Measurements from ENCODE around the gene CFD. TPM values are rescaled to one million over a fixed set of nuclear protein-coding genes. Genes with fewer than 3 reads are reported as not detected.
"Not testable (repeated sequence)": the region's sequence is repeated elsewhere in the genome, so short reads cannot be mapped to it uniquely, and the experiment has no call there.

CFD gene
- total RNA-seq, 1 experiment from 2014 or later = 14.4 TPM

DNA sequence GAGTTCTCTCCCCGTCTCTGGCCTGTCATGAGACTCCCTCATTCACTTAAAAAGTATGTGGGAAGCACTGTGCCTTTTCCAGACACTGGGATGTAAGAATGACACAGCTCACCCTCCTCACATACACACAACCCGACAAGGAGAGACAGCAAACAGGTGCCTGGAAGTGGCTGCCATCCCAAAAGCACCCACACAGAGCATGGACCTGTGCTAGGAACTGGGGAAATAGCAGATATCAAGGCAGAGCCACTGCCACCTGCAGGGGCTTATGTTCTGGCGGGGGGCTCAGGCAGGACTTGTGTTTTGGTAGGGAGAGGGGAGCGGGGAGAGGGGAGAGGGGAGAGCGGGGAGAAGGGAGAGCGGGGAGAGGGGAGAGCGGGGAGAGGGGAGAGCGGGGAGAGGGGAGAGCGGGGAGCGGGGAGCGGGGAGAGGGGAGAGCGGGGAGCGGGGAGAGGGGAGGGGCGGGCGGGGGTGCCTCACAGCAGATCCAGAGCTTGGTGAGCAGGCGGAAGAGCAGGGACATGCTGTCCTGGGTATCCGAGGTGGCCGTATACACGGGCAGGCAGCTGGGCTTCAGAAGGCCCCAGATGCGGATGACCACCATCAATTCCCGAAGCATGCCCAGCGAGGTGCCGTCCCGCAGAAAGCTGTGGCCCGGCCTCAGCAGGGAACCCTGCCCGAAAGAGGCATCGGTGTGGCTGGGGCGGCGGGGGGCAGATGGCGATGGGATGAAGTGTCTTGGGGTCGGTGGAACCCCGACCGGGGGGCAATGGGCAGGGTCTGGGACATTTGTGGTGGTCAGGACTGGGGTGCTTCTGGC lies 12.2 kb downstream of the CFD start:
- DNase-seq (ENCODE audit: low spot score) = no peak

DNA sequence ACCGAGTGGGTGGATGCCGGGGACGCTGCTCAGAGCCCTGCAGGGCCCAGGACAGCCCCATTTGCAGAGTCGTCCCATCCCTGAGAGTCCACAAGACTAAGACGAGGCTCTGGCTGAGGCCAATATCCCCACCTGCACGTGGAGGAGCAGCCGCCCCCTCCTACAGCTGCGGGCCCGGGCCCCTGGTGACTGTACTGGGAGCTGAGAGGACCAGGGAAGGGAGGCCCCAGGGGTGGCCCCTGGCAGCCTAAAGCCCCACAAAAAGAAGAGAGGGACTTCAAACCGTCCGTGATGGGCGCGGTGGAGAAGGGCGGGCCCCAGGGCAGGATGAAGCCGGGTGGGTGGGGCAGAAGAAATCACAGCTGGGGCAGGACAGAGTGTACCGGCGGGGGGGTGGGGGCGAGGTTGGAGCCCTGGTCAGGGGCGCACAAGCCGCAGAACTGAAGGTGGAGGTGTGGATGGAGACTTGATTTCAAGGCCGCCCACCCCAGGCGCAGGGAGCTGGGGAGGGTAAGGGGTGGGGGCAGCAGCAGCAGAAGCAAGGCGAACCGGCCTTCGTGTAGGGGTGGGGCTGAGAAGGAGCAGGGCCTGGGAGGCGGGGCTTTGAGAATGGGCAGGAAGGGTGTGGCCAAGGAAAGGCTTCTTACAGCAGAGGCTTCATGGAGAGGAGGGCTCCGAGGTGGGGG lies 12.9 kb downstream of the CFD start:
- DNase-seq (ENCODE audit: low spot score) = peak; percentile 94

DNA sequence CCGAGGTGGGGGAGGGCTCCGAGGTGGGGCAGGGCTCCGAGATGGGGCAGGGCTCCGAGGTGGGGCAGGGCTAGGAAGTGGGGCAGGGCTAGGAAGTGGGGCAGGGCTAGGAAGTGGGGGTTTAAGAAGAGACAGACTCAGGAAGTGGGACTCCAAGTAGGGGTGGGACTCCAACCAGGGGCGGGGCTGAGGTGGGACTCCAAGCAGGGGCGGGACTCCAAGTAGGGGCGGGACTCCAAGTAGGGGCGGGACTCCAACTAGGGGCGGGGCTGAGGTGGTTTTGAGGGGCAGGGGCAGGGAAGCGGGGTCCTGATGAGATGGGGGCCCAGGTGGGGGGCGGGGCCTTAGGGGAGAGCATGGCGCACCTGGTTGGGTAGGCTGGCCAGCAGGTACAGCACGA lies 13.6 kb downstream of the CFD start:
- peak; percentile 77 for DNase-seq (ENCODE audit: low spot score)

DNA sequence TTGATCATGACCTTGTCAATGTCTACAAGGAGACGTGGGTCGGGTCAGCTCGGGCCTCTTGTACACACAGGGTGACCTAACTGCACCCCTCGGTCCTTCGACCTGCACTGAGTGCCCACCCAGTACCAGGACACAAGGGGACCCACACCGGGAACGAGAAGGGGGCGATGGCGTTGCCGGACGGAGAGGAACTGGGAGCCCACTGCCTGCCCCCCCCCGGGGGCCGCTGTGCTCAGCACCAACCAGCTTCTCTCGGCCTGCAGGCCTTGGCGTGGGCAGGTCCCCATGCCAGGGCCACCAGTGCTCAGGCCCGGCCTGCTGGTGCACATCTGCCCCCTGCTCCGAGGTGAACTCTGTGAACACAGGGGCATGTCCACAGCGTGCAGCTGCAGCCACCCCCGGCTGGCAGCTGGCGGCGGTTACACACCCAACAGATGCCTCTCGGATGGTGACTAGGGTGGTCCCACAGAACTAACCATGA lies 14.1 kb downstream of the CFD start:
- no peak for DNase-seq (ENCODE audit: low spot score)

DNA sequence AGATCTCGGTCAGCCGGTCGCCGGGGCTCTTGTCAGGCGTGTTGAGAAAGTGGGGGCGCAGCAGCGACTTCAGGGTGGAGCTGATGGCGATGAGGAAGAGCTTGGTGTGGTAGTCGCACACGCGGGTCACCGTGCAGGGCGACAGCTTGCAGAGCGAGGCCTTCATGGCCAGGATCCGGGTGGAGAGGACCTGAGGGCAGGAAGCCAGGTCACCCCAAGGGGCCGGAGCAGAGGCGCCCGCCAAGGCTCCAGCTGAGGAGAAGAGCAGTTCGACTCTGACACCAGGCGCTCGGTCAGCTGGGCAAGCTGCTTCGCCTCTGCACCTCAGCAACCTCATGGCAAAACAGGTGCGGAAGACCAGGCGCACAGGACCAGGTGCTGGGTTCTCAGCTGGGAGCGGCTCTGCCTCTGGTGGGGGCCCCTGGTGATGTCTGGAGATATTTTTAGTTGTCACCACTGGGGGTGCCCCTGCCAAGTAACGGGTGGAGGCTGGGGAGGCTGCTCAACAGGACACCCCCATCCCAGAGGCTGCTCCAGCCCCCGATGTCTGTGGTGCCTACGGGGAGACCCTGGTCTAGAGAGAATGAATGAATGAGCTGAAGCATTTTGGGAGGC lies 15.9 kb downstream of the CFD start:
- DNase-seq (ENCODE audit: low spot score) = no peak

DNA sequence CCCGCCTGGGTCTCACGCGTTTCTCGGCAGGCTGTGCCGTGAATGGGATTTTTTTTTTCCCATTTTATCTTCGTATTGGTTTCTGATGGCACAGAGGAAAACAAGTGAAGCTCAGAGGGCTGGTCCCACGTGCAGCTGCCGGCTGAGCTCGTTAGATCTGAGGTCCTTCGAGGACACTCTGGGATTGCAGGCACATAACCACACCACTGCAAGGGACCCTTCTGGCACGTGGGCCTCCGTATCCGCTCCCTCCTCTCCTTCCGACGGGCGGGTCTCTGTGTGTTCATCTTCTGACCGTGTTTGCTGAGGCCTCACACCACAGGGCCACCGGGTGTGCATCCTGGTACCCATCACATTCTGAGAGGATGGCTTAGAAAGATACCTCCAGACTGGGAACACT lies 16.6 kb downstream of the CFD start:
- DNase-seq (ENCODE audit: low spot score) = no peak

DNA sequence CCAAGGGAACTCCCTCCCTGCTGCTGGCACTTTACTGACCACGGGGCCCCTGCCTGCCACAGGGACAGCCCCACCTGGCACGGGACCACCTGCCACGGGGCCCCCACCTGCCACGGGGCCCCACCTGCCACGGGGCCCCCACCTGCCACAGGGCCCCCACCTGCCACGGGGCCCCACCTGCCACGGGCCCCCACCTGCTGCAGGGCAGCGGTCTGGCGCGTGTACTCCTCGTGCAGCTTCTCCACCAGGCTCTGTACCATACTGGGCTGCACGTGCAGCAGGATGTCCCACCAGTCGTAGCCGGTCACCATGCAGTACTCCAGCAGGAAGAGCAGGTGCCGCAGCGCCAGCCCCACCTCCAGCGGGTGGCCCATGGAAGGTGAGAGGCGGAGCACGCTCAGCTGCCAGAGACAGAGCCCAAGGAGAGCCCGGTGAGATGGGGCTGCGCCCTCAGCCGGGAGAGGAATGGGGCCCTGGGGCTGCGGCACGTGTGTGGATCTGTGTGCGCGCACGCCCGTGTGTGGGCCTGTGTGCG lies 17.4 kb downstream of the CFD start:
- no peak for DNase-seq (ENCODE audit: low spot score)

DNA sequence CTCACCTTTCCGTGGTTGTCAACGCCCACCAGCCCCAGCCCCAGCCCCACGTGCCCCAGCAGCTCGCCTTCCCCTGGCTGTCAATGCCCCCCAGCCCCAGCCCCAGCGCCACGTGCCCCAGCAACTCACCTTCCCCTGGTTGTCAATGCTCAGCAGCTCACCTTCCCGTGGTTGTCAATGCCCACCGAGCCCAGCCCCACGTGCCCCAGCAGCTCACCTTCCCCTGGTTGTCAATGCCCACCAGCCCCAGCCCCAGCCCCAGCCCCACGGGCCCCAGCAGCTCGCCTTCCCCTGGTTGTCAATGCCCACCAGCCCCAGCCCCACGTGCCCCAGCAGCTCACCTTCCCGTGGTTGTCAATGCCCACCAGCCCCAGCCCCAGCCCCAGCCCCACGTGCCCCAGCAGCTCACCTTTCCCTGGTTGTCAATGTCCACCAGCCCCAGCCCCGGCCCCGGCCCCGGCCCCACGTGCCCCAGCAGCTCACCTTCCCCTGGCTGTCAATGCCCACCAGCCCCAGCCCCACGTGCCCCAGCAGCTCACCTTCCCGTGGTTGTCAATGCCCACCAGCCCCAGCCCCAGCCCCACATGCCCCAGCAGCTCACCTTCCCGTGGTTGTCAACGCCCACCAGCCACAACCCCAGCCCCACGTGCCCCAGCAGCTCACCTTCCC lies 18.7 kb downstream of the CFD start:
- DNase-seq (ENCODE audit: low spot score) = not testable (repeated sequence)

DNA sequence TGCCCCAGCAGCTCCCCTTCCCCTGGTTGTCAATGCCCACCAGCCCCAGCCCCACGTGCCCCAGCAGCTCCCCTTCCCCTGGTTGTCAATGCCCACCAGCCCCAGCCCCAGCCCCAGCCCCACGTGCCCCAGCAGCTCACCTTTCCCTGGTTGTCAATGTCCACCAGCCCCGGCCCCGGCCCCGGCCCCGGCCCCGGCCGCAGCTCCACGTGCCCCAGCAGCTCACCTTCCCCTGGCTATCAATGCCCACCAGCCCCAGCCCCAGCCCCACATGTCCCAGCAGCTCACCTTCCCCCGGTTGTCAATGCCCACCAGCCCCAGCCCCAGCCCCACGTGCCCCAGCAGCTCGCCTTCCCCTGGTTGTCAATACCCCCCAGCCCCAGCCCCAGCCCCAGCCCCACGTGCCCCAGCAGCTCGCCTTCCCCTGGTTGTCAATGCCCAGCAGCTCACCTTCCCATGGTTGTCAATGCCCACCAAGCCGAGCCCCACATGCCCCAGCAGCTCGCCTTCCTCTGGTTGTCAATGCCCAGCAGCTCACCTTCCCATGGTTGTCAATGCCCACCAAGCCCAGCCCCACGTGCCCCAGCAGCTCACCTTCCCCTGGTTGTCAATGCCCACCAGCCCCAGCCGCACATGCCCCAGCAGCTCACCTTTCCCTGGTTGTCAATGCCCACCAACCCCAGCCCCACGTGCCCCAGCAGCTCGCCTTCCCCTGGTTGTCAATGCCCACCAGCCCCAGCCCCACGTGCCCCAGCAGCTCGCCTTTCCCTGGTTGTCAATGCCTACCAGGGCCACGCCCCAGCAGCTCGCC lies 19.5 kb downstream of the CFD start:
- not testable (repeated sequence) for DNase-seq (ENCODE audit: low spot score)

DNA sequence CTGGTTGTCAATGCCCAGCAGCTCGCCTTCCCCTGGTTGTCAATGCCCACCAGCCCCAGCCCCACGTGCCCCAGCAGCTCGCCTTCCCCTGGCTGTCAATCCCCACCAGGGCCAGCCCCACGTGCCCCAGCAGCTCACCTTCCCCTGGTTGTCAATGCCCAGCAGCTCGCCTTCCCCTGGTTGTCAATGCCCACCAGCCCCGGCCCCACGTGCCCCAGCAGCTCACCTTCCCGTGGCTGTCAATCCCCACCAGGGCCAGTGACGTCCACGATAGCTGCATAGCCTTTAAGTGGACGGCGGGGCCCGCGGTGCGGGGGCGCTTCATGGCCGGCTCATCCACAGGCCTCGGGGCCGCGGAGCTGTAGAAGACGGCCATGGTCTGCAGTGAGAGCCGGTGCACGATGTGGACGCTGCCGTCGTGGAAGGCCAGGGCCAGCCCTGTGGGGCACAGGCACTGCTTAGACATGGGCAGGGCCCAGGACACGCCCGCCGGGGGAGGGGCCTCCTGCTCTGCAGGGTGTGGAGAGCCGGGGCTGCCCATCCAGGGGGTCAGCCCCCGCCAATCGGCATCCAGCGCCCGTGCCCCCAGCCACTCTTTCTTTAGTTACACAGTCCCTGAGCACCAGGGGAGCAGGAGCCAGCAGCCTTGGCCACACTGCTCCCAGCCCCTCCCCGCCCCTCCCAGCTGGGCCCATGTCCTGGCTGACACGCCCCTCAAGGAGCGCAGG lies 20.4 kb downstream of the CFD start:
- DNase-seq (ENCODE audit: low spot score) = no peak

DNA sequence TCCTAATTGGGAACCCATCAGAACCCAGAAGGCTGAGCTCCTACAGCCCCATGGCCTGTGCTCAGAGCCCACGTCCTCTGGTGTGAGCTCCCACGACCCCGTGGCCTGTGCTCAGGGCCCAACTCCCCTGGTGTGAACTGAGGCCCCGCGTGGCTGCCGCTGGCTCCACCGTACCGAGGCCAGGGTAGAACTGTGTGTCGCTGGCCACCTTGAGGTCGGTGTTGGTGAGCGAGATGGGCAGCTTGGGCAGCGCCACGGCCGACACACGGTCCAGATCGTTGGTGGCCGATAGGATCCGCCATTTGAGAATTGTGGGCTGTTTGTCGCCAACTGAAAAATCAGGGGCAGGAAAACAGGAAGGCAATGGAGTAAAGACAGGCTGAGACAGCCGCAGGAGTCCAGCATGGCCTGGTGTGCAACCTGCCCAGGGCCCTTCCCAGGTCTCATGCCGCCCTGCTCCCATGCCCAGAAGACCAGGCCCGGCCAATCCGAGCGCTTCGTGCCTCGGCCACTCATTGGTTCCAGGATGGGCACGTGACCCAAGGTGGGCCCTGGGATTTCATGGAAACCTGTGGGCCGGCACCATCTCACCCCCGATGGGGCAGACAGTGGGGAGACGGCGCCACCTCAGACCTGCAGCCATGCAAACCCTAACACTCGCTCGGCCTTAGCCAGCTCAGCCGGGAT lies 22.1 kb downstream of the CFD start:
- no peak for DNase-seq (ENCODE audit: low spot score)

DNA sequence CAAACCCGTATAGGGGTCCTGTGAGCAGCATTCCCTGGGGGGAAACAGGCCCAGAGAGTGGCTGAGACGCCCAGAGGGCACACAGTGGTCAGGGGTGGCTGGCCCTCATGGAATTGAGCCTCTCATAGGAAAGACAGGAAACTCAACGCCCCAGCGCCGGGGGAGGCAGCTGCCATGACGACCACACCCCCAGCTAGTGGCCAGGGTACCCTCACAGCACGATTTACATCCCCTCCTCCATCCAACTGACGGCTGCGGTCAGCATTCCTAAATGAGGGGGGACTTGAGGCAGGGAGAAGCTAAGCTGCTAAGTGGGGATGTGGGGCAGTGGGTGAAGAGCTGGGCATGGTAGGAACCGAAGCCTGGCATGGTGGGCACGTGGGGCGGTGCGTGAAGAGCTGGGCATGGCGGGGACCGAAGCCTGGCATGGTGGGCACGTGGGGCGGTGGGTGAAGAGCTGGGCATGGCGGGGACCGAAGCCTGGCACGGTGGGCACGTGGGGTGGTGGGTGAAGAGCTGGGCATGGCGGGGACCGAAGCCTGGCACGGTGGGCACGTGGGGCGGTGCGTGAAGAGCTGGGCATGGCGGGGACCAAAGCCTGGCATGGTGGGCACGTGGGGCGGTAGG lies 23.5 kb downstream of the CFD start:
- DNase-seq (ENCODE audit: low spot score) = no peak

DNA sequence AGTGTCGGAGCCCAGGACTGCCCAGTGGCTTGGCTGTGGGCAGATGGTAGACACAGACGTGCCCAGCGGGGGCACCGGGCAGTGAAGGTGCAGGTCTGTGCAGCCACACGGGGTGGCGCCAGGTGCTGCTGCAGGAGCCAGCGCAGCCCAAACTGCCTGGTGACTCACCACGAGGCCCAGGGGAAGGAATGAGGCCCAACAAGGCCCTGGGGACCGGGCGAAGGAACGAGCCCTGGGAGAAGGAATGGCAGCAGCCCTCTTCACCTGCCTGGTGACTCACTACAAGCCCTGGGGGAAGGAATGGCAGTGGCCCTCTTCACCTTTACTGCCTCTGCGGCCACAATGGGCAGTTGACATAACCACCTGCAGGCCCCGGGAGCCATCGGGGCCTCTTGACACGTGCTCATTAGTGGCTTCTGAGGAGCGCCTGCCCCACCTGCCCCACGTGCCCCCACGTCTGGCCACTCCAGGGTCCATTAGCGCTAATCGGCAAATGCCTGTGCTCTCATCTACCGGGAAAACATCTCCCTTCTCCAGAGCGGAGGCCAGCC lies 24.3 kb downstream of the CFD start:
- peak; percentile 90 for DNase-seq (ENCODE audit: low spot score)

DNA sequence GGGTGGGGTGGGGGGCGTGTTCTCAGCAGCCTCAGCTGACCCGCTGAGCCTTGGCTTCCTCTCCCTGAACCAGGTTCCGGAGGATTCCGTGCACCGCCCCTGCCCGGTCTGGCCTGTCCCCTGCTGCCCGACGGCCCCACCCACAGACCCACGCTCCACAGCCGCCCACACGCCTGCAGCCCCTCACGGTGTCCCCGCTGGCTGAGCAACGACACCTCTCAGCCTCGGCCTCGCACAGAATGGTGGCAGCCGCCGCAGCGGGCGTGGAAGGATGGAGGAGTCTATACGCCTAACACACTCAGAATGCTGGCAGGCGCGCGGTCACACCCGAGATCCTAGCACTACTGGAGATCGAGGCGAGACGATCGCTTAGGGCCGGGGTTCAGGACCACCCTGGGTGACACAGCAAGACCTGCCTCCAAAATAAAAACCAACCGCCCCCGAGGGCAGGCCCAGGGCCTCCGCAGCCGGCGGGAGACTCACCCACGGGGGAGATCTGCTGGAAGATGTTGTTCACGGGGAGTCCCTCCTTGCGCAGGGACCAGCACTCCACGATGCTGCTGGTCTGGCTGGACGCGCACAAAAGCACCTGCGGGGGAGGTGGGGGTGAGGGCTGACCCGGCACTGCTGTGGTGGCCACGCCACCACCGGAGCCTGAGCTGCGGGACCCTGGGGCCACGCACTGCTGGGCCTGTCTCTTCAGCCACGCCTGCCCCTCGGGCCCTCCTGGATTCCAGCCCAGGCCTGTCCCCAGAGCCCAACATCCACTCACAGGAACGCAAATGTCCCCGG lies 25.2 kb downstream of the CFD start:
- no peak for DNase-seq (ENCODE audit: low spot score)

DNA sequence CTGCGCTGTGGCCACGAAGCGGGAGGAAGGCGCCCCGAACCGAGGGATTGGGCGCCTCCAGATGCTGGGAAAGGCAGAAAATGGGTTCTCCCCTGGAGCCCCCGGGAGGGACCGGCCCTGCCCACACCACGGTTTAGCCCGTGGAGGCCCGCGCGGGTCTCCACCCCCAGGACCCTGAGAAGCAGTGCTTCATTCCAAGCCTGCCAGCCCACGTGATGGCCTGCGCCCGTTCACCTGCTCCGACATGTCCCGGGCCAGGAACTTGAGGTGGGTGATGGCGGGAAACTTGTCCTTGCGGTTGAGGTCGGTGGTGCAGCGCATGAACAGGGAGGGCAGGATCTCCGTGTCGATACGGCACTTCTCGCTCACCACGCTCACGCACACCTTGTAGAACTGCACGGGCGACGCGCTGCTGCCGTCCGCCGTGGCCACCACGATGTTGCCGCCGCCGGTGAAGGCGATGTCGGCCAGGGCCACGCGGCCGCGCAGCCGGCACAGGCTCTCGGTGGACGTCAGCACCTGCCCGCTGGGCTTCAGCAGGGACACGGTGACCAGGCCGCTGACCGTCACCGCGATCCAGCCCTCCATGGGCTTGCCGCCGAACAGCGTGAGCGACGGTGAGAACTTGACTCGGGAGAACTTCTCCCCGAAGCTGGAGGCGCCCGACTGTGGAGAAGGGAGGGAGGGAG lies 26.2 kb downstream of the CFD start:
- DNase-seq (ENCODE audit: low spot score) = no peak

DNA sequence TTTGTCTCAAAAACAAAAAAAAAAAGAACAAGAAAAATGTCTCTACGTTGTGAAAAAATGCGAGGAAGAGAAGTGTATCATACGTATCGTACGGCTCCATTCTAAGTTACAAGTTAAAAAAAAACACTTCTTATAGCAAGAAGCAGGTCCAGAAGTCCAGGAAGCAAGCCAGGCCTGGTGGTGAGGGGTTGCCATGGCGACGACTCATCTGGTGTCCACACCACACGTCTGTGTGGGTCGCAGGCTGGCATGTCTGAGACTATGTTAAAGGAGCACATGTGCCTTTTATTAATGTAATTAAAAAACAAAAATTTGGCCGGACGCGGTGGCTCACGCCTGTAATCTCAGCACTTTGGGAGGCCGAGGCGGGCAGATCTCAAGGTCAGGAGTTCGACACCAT lies 27.6 kb downstream of the CFD start:
- peak; percentile 62 for DNase-seq (ENCODE audit: low spot score)

DNA sequence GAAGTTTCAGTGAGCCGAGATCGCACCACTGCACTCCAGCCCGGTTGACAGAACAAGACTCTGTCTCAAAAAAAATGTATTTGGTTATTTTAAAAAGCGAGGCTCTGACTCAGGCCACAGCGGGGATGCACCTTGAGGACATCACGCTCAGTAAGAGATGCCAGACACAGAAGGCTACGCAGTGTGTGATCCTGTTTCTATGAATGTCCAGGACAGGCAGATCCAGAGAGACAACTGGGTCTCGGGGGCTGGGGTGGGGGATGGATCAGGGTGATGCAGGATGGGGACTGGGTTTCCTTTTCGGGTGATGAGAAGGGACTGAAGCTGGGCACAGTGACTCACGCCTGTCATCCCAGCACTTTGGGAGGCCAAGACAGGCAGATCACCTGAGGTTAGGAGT lies 28.1 kb downstream of the CFD start:
- no peak for DNase-seq (ENCODE audit: low spot score)
